SU-DHL-6 (cell line): ENCODE data around the gene NQO2.

Experiments
- H2AFZ ChIP-seq: fragments of 200-600 bp; sonication (generic); 2 replicates; pipeline ENCODE4 v1.6.1; 2014; ENCODE audit warnings: low read depth, mild to moderate bottlenecking, moderate library complexity, mixed read lengths, antibody characterized with exemption, low read length; ENCODE audit not compliant: severe bottlenecking
- H3F3A ChIP-seq: fragments of 200-600 bp; shearing (Covaris generic); 2 replicates; pipeline ENCODE4 v1.6.0; 2016; ENCODE audit warnings: antibody characterized with exemption, mild to moderate bottlenecking; ENCODE audit not compliant: insufficient read depth
- H3K27ac ChIP-seq: fragments of 200-600 bp; sonication (generic); 2 replicates; pipeline ENCODE4 v1.5.1; 2016; ENCODE audit warnings: low read depth, mild to moderate bottlenecking, low read length, moderate library complexity, mixed read lengths
- H3K27me3 ChIP-seq: fragments of 200-600 bp; sonication (generic), shearing (Covaris generic); 2 replicates; pipeline ENCODE4 v1.6.0; 2014; ENCODE audit warnings: mild to moderate bottlenecking, low read length
- H3K36me3 ChIP-seq: fragments of 200-600 bp; sonication (generic); 2 replicates; pipeline ENCODE4 v1.6.1; 2014; ENCODE audit warnings: mild to moderate bottlenecking, low read length, mixed read lengths
- H3K4me2 ChIP-seq: fragments of 300-600, 200-600 bp; shearing (Covaris generic), sonication (generic); 2 replicates; pipeline ENCODE4 v1.6.0; 2014; ENCODE audit warnings: low read length, low read depth, mild to moderate bottlenecking; ENCODE audit not compliant: poor library complexity, severe bottlenecking
- H3K4me3 ChIP-seq: fragments of 200-600 bp; sonication (generic); 2 replicates; pipeline ENCODE4 v1.5.1; 2014; ENCODE audit warnings: antibody characterized with exemption, low read length, mild to moderate bottlenecking, mixed read lengths; ENCODE audit not compliant: insufficient read depth, poor library complexity, severe bottlenecking
- H3K79me2 ChIP-seq: fragments of 200-600 bp; sonication (generic); 2 replicates; pipeline ENCODE4 v1.6.1; 2014; ENCODE audit warnings: mild to moderate bottlenecking, low read length, moderate library complexity; ENCODE audit not compliant: insufficient read depth
- H3K9ac ChIP-seq: fragments of 200-600 bp; sonication (generic); 2 replicates; pipeline ENCODE4 v1.7.0; 2014; ENCODE audit warnings: mild to moderate bottlenecking, low read length
- H3K9me2 ChIP-seq: fragments of 200-600 bp; sonication (generic); replicated peaks from 2 replicates; pipeline ENCODE4 v1.6.1; 2014; ENCODE audit warnings: low read length; ENCODE audit not compliant: insufficient read depth
- H3K9me3 ChIP-seq: fragments of 200-600 bp; sonication (generic); 2 replicates; pipeline ENCODE4 v1.6.1; 2014; ENCODE audit warnings: low read length, mixed read lengths; ENCODE audit not compliant: insufficient read depth
- H4K20me1 ChIP-seq: fragments of 200-600 bp; sonication (generic); 2 replicates; pipeline ENCODE4 v1.6.1; 2014; ENCODE audit warnings: low read depth, mild to moderate bottlenecking, antibody characterized with exemption, low read length, moderate library complexity, mixed read lengths
- EZH2phosphoT487 ChIP-seq: fragments of 200-600 bp; sonication (generic), shearing (Covaris generic); conservative IDR thresholded peaks from 2 replicates; pipeline ENCODE4 v1.6.1; 2018; ENCODE audit warnings: mild to moderate bottlenecking, antibody characterized with exemption, low read length, moderate library complexity, mixed read lengths
- TF ChIP-seq, protein P1 (sequence below): fragments of 200-600 bp; sonication (generic); IDR thresholded peaks from one replicate; pipeline ENCODE4 v1.5.1; 2017; ENCODE audit warnings: antibody characterized with exemption, mild to moderate bottlenecking, low read length, moderate library complexity; ENCODE audit not compliant: insufficient read depth, poor library complexity, severe bottlenecking

Gene NQO2

DNA sequence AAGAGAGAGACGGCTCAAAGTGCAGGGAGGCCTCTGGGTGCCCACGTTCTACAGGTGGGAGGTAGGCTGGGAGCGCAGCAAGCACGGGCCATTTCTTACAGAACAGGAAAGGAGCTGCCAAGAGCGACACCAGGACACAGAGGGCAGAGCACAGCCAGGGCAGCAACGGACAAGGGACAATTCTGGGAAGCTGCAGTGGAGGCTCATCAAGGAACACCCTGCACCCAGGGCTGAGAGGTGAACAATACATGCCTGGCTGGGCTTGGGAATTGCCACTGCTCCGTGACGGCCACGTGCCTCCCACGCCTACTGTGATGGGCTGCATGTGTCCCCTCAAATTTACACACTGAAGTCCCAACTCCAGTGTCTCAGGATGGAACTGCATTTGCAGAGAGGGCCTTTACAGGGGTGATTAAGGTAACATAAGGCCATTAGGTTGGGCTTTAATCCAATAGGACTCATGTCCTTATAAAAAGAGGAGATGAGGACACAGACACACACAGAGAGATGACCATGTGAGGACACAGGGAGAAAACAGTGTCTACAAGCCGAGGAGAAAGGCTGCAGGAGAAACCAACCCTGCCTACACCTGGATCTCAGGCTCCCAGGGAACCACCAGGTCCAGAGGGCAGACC, 41.9 kb upstream of the NQO2 start:
- H3K4me3 ChIP-seq, result no peak overlapping the region
- no peak overlapping the region for H3K9ac ChIP-seq
- H3K79me2 ChIP-seq, result no peaks in the 10 kb centered on the region
- H3K27ac ChIP-seq, result no peak overlapping the region
- H3K4me2 ChIP-seq, result no peak overlapping the region
- TF ChIP-seq EZH2phosphoT487, result no peak
- TF ChIP-seq, protein P1, sequence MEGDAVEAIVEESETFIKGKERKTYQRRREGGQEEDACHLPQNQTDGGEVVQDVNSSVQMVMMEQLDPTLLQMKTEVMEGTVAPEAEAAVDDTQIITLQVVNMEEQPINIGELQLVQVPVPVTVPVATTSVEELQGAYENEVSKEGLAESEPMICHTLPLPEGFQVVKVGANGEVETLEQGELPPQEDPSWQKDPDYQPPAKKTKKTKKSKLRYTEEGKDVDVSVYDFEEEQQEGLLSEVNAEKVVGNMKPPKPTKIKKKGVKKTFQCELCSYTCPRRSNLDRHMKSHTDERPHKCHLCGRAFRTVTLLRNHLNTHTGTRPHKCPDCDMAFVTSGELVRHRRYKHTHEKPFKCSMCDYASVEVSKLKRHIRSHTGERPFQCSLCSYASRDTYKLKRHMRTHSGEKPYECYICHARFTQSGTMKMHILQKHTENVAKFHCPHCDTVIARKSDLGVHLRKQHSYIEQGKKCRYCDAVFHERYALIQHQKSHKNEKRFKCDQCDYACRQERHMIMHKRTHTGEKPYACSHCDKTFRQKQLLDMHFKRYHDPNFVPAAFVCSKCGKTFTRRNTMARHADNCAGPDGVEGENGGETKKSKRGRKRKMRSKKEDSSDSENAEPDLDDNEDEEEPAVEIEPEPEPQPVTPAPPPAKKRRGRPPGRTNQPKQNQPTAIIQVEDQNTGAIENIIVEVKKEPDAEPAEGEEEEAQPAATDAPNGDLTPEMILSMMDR, result no peak
- no peaks in the 10 kb centered on the region for H3K9me3 ChIP-seq
- no peaks in the 10 kb centered on the region for H3K9me2 ChIP-seq
- no peaks in the 10 kb centered on the region for H3K36me3 ChIP-seq
- H3K27me3 ChIP-seq, result no peaks in the 10 kb centered on the region
- no peaks in the 10 kb centered on the region for H4K20me1 ChIP-seq
- H3F3A ChIP-seq, result peaks cover 4% of the 10 kb centered on the region; the same call in 1 of the 2 replicates
- no peak overlapping the region for H2AFZ ChIP-seq

DNA sequence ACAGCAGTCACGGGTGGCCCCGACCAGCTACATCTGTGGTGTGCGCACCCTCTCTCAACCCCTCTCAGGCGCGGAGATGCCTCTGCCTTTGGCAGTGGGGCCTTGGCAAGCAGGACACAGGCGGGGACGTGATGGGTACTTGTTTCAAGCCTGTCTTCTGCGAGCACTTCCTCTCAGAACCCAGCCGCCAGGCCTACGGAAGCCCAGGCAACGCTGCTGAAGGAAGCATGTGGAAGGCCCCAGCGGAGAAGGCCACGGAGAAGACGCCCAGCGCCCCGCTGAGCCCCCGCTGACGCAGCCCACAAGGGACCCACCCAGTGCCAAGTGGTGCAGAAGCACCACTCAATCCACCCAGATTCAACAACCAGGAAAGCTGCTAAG, 41.4 kb upstream of the NQO2 start:
- Histone ChIP-seq H3K9ac (no peak overlapping the region), H3K4me2 (no peak overlapping the region), H3K36me3 (no peaks in the 10 kb centered on the region), H3K9me2 (no peaks in the 10 kb centered on the region), H3K27me3 (no peaks in the 10 kb centered on the region), H3K27ac (no peak overlapping the region), H3F3A (peaks cover 2% of the 10 kb centered on the region; the same call in 1 of the 2 replicates), H2AFZ (no peak overlapping the region), H4K20me1 (no peaks in the 10 kb centered on the region), H3K4me3 (no peak overlapping the region), H3K9me3 (no peaks in the 10 kb centered on the region), H3K79me2 (no peaks in the 10 kb centered on the region)
- TF ChIP-seq, protein P1, result no peak
- no peak for TF ChIP-seq EZH2phosphoT487

DNA sequence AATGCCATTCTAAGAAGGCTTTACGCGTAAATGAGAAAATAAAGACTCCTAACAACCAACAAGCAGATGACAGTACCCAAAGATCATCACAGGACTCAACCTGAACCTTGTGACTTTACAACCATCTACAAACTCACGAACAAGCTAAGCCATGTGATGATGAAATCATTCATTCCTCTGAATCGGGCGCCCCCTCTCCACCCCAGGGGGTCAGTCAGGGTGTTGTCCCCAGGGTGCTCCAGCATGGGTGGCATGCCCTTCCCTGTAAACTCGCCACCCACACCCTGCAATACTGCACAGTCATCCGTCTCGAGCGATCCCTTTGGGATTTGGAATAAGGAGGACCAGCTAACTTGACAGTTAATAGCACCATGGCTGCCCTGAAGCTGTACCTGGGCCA, 40.9 kb upstream of the NQO2 start:
- Histone ChIP-seq H3K9me3 (no peaks in the 10 kb centered on the region), H3K36me3 (no peaks in the 10 kb centered on the region), H3K27ac (no peak overlapping the region), H4K20me1 (no peaks in the 10 kb centered on the region), H3K27me3 (no peaks in the 10 kb centered on the region), H3K4me2 (no peak overlapping the region), H3K9me2 (no peaks in the 10 kb centered on the region), H3F3A (no peaks in the 10 kb centered on the region), H3K9ac (no peak overlapping the region), H3K79me2 (no peaks in the 10 kb centered on the region), H2AFZ (no peak overlapping the region), H3K4me3 (no peak overlapping the region)
- TF ChIP-seq EZH2phosphoT487, result no peak
- TF ChIP-seq, protein P1, result no peak
